NOMO-1 treated with DMSO at 0.1 percent for 48 hours (cell line): ENCODE data around the gene CDK5R1.

Experiments
- DNase-seq: peaks from one replicate; lab custom pipeline; 2025; ENCODE audit not compliant: unreplicated experiment; lab: John Stamatoyannopoulos, UW

The CDK5R1 gene

DNA sequence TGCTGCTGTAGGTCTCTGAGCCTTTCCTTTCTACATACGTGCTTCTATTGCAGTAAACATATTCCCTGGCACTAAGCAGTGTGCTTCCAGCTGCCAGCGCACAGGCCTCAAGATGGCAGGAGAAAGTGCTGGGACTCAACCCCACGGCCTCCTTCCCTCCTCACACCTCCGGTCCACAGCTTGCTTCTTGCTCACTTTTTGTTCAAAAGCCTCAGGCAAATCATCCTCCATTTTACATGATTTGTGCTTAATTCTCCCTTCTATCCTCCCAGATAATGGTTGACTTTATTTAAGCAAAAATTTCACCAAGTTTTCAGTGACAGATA, 5.4 kb downstream of the CDK5R1 start:
- DNase-seq = no peak

DNA sequence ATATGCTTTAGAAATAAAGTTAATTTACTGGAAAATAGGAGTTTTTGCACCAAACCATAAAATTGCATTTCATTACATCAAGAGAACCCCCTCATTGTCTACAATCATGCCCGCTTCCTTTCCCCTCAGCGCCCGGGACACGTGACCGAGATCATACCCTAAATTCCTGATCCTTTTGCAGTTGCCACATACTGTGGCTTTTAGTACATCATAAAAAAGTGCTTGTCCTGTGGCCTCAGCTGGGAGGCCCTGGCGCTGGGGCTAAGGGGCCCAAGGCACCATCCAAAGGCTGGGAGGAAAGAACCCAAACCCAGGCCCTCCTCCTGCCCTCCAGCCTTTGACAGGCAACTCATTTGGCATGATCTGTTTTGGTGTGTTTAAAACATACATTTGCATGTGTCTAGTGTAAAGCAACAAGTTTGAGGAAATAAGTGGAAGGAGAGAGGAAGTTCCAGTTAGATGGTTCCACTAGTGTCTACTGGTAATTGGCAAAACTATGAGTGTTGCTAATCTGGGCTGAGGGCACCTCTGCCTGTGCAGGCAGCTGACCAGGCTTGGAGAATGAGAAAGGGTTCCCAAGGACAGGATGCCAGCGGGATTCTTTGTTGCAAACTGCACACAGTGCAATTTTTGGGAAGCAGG, 6.0 kb downstream of the CDK5R1 start:
- DNase-seq = peak; percentile 74

DNA sequence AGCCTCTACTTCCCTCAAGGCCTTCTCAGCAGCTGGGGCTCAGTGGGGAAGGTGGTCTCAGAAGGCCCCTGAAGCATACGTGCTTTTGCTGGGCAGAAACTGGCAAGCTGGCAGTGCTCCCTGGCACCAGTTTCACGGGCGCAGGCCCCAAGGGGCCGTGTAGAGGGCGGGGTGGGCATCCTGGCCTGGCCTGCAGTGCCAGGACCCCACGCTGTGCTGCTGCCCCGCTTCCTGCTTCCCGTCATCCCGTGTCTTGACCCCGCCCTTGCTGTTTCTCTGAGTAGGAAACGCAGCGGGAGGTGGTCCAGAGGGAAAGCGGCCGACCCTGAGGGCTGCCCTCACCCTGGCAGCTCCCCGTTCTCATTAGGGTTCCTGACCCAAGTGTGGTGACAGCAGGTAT, 6.8 kb downstream of the CDK5R1 start:
- DNase-seq = no peak

DNA sequence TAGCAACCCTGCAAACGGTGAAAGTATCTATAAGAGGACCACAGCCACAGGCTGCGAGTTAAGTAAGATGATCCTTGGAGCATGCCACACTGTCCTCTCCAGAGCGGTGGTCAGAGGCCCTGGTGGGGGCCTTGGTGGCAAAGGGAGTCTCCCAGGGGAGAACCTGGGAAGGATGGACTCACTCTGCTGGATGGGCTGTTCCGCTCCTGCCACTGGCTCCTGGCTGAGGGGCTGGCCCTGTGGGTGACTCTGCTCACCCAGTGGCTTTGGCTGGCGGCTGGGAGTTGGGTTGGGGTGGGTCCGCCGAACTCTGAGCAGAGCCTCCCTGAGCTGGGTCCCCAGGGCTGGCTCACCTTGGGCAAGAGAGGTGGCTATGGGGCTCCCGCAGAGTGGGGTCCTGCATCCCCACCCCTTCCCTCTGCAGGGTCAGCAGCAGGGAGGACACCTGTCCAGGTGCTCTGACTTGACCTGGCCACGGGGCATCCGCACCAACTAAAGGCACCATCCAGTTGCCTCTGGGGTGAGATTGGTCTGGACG, 7.3 kb downstream of the CDK5R1 start:
- DNase-seq = no peak

DNA sequence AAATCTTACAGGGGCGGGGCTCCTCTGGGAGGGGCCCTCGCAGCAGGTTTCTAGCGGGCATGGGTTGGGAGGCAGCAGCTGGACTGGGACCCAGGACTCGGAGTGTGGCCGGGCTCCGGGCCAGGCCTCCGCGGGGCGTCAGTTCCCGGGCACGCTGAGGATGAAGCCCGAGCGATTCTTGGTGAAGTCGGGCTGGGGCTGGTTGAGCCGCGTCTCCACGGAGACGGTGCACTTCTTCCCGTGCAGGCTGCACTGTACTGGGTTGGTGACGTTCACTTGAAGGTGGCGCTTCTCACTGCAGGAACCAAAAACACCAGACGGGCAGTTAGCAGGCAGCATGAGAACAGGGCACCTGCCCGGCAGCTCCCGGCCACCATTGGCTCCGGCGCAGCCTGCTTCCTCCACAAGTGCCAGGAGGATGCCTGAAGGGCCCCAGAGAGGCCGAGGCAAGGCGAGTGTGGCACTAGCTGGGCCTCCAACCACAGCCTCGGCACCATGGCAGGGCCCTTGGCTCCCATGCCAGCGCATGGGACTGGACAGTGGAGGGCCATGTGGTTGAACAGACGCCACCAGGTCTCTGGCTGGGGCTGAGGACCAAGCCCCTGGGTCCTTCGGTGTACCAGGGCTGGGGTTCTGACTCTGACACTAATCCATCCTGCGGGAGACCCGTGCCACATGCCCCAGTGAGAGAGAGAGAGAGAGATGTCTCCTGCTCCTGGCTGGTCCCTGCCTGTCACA, 8.0 kb downstream of the CDK5R1 start:
- DNase-seq = peak; percentile 71

DNA sequence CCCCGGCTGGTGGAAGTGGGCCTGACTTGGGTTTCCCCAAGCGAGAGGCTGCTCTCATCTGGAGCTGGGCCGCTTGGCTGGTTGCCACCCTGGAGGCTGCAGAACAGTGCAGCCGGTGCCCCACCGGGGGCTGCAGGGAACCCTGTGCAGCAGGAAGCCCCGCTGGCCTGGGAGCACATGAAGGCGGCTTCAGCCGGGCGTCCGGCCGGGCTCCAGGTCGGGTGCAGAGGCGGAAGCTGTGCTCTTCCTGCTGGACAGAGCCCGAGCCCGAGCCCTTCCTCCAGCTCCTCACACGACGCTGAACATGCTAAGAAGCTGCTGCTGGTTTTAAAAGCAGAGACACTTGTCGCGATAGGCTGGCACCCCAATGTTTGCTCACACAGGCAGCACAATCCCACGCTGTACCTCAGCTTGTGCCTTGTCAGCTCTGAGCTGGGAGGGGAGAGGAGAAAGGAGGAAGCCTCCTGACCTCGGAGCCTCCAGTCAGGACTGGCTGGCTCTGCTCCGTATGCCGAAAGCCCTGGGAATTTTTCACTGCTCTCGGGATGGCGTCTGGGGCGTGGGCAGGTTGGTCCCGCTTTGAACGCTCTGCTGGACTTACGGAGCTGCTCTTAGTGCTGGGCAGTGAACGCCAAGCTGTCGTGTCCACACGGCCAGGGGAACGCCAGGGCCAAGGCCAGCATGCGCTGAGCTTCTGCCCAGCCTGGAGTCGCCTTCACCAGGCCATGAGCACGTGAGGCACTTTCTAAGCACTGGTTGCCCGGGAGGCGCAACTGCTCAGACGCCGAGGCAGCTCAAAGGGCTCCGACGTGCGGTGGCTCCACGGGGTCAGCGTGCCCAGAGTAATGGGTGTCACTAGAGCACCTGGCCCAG, 8.8 kb downstream of the CDK5R1 start:
- no peak for DNase-seq

DNA sequence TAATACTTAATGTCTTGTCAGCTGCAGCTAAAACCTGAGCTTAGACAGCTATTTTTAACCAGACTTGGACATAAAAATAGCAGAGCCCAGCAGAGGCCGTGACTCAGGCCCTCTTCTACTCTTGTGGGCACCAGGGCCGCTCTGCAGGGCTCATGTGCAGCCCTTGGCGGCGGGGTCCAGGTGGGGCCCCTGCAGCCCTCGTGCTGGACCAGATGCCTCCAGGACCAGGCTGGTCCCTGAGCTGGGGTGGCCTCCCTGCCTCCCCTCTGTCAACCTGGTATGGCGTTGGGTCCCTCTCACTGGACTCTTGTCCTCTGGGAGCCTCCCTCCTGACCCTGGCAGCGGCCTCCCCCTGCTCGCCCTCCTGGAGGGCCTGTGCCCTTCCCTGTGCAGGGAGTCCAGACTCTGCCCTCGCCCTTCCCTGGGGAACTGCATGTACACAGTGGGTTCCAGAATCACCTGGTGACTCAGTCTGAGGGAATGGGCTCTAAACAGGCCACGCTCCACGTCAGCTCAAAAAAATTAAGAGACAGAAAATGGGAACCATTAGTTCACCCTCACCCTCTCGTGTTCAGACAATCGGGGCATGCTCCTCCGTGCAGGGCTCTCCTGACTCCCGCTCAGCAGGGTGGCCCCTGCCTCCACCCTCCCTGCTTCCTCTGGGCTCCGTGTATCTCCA, 9.7 kb downstream of the CDK5R1 start:
- no peak for DNase-seq

DNA sequence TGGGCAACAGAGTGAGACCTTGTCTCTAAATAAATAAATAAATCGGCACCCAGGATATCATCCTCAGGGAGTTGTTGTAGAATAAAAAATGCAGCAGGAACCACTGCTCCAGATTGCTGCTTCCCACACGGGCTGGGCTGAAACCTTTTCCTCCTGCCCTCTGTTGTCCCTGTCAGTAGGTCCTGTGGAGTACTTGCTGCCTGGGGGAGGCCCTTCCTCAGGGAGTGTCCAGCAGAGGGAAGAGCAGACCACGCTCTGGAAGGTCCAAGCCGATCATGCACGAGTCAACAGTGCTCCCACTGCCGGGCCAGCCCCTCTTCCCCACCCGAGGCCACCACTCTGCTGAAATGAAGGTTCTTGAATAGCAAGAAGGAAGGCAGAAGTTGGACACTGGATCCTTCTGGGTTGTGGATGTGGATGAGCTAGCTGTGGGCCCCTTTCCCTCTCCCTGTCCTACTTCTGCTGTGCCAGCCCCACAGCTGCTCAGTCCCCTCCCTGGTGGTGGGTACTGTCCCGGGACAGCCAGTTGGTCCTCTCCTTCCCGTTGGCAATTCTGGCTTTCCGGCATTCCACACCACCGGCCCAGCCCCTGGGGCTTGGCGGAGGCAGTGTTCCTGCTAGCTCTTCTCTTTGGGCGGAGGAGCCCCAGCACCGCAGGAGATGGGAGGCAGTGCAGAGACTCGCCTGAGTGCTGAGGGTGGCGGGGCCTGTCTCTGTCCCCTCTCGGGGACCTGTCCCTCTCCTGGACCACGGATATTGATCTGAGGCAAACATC, 10.8 kb downstream of the CDK5R1 start:
- no peak for DNase-seq

DNA sequence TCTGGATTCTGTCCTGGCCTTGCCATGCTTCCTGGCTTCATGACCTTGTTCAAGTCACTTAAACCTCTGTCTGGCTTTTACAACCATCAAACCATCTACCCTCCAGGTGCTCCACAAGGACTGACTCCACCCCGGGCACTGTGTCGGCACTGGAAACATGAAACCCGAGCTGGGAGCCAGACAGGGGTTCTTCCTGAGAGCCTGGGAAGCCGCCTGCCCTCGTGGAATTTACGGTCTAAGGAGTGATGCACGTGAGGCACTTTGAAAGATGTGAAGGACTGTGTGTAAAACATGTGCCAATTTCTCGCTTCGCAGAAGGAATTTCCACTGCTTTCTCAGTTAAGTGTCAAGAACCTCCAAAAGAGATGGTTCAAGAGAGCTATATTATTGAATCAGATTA, 11.6 kb downstream of the CDK5R1 start:
- DNase-seq = no peak

DNA sequence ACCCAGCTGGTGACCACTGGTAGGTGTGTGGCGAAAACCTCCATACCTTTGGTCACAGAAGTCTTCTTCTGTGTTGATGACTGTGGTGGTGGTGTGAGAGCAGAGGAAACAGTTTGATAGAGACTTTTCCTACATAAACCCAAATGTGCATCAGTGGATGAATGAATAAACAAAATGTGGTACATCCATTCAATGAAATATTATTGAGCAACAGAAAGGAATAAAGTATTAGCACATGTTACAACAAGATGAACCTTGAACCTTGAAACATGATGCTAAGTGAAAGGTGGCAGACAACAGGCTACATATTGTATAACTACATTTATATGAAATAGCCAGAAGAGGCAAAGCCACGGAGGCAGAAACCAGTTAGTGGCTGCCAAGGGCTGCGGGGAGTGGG, 15.2 kb downstream of the CDK5R1 start:
- no peak for DNase-seq

DNA sequence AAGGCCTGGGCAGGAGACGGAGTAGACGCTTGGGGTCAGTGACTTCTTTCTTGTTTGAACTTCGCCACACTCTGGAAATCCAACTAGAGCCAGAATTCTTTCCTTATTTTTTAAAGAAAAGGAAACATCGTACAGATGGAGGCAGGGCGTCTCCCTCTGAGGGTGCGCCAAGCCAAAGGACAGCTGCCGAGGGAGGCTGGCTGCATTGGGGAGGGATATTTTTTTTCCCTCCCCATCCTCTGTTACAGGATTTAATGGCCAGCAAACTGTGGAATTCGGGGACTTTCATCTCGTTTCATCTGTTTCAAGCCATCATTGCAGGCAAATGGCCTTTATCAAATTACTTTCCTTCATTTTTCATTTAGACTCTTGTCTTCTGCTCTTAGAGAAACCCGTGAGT, 15.9 kb downstream of the CDK5R1 start:
- no peak for DNase-seq

DNA sequence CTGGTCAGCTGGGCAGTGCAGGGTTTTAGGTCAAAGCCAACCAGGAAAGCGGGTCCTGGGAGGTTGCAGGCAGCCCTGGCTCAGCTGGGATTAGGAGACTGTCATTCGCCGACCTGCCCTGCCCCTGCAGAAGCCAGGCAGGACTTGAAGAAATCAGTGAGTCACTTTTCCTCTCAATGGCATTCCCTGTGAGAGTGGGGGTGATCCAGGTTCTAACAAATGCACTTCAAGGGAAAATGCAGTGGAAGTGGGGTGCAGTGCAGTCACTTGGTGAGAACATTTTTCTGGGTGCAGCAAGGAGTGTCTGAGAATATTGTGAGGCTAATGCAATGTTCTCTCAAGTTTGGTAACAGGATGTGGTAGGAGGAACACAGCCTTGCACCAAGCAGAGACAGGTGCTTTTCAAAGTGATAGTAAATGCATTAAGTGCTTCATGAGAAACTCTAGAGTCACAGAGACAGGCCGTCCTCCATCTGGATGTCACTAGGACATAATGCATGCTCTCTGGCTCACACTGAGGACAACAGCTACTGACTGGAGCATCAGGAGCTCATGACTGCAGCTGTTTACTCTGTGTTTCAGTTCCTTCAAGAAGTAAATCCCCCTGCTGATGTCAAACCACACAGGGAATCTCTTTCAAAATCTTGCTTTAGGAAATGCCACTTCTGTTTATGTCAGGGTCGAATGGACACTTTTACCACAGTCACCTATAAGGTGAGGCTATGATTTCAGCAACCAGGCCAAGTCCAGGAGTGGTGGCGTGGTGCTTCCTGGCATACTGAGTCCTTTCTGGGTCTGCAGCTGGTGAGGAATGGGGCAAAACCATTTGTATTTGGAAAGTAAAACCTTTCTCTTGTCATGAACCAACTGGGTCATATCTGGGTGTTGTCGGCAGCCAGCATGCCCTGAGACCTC, 16.7 kb downstream of the CDK5R1 start:
- peak; percentile 75 for DNase-seq

DNA sequence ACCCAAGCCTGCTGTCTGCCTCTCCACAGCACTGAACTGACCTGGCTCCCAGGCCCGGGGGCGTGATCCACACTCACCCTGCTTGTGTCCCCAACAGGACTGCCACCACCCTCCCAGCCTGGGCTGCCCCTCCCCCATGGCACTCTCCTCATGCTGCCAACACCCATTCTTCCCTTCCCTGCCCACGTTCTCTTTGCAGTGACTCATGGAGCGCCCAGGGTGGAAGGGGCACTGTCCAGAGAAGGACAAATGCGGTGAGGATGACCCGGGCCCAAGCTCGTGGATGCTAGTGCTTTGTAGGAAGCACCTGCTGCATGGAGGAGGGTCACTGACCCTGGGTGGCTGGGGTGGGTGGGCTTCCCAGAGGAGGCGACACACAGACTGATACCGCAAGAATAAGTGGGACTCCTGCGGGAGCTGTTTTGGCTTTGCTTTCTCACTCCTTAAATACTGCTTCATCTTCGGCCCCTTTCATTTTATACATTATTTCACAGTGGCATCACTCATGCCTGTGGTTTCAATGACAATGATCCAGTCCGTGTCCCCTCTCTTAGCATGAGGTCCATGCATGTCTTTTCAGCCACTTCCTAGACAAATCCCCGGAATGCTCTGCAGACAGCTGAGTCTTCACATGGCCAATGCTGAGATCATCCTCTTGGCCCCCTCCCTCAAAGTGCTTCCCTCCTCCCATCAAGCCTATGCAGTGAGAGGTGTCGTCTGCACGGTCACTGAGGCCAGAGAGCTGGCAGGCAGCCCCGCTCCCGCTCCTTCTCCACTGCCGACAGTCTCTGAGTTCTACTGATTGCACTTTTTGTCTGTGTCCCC, 17.6 kb downstream of the CDK5R1 start:
- no peak for DNase-seq

DNA sequence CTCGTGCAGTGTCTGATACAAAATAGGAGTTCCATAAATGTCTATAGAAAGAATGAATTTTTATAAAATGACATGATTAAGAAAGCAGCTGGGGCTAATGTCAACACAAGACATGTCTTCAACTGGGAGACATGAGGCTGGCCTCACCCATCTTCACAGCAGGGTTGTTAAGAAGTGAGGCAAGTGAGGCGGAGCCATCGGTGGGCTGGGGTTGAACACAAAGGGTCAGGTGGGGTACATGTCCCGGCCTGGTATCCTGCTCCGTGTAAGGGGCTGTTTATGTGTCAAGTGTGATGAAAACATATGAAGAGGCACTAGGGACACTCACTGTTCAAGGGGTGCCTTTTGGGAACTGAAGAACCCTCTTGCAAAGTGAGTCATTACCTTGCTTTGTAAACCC, 22.1 kb downstream of the CDK5R1 start:
- DNase-seq = no peak

DNA sequence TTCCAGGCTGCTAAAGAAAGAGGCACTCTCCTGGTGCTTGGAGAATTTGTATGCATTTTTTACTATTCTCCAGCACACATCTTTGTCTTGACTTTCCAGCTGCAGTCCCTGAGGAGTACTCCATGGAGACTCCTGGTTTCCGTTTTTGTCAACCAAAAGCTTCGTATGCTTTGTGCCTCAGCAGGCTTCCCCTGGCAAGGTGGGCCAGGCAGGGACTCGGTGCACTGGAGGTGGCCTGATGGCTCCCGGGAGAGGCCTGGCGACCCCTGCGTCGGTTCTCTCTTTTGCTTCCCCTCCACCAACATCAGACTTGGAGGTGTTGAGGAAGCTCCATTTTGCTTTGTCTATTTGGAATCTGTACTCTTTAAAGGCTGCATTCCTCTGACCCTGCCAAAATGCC, 23.7 kb downstream of the CDK5R1 start:
- DNase-seq = no peak

DNA sequence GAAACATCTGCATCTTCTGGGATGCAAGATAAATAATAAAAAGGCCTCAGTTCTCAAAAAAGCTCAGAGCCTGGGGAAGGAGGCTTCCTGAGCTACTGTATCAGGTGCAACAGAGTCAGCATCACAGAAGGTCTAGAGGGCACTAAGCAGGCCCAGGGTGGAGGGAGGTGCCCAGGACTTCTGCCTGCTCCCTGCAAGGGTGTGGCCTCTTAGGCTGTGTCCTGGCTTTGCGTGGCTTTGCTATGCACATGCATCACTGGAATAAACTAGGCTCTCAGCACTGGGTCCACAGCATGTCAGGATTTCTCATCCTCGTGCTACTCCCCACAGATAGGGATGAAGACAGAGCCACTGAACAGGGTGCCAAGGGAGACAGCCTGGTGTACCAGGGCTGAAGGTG, 25.5 kb downstream of the CDK5R1 start:
- no peak for DNase-seq

DNA sequence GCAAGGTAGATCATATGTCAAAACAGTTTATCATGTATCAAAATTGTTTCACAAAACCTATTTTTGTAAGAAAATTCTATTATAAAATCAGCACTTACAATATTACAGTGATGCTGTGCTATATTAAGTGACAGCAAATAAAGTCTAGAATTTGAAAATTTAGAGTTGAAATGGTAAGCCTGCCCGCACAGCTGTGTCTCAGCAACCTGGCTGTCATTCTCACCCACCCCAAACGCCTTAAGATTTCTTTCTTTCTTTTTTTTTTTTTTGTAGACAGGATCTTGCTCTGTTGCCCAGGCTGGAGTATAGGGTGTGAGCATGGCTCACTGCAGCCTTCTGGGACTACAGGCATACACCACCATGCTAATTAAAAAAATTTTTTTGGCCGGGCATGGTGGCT, 26.8 kb downstream of the CDK5R1 start:
- no peak for DNase-seq

DNA sequence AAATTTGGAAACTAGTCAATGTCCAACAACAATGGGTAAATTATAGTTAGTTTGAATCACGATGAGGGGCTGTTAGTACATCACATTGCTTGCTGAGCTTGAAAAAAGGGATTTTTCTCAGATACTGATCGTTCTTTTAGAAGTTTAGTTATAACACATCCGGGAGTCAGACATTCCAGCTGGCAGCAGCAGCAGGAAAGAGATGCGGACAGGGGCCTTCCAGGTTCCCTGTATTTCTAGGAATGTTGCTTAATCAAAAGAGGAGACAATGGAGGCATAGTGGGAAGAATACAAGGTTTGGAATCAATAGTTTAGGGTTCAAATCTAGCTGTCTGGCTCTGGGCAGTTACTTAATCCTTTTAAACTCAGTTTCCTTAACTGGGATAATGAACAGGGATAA, 27.8 kb downstream of the CDK5R1 start:
- no peak for DNase-seq
